ENCODE results near the gene SAMSN1. TPM values are rescaled to one million over a fixed set of nuclear protein-coding genes. Genes with fewer than 3 reads are reported as not detected.

SAMSN1 gene
- total RNA-seq, 1 donor from 2014 or later: 1.0 TPM

DNA sequence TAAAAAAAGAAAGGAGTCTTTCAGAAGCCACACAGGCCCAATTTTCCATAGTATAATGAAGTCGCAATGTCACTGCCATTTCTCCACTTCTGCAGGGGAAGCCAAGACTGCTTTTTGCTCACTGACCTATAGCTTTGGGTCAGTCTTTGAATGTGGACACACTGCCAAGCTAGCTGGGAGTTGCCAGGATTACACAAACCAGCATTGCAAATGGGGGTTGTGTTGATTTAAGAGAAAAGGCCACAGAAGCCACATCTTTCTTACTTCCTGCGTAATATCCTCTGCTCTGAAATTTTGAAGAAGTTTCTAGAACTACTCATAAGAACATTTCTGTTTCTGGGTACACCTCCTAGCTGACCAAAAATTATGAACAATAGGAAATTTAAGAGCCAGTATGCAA, 45.8 kb upstream of the SAMSN1 start:
- no peak overlapping the region for H3K27ac ChIP-seq (replicated peaks)
- TF ChIP-seq, protein P1, sequence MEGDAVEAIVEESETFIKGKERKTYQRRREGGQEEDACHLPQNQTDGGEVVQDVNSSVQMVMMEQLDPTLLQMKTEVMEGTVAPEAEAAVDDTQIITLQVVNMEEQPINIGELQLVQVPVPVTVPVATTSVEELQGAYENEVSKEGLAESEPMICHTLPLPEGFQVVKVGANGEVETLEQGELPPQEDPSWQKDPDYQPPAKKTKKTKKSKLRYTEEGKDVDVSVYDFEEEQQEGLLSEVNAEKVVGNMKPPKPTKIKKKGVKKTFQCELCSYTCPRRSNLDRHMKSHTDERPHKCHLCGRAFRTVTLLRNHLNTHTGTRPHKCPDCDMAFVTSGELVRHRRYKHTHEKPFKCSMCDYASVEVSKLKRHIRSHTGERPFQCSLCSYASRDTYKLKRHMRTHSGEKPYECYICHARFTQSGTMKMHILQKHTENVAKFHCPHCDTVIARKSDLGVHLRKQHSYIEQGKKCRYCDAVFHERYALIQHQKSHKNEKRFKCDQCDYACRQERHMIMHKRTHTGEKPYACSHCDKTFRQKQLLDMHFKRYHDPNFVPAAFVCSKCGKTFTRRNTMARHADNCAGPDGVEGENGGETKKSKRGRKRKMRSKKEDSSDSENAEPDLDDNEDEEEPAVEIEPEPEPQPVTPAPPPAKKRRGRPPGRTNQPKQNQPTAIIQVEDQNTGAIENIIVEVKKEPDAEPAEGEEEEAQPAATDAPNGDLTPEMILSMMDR (IDR thresholded peaks at IDR 0.05; ENCODE audit: borderline replicate concordance): no peak
- H3K36me3 ChIP-seq: no peaks in the 10 kb centered on the region
- no peak for DNase-seq
- H3K4me1 ChIP-seq: no peaks in the 10 kb centered on the region
- H3K27me3 ChIP-seq (ENCODE audit: low read depth): no peaks in the 10 kb centered on the region
- intact Hi-C loops (cut with micrococcal nuclease): no loop called here
- no peak overlapping the region for H3K4me3 ChIP-seq
- H3K9me3 ChIP-seq (replicated peaks): peaks cover 18% of the 10 kb centered on the region

DNA sequence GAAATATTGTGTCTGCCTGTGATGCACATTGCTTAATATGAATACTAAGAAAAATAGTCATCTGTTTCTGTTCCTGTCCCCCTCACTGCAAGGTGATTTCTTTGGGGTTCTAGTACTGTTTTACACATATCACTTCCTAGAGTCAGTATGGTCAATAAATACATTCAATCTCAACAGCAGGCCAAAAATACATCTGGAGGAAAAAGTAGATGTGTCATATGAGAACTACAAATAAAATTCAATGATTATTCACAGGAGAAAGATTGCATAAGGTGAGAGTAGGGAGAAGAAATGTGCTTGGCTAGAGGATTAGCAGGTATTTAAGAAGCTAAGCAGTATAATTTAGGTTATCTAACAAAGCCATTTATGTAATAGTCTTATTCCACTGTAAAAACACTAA, 45.3 kb upstream of the SAMSN1 start:
- Histone ChIP-seq H3K4me1 (no peaks in the 10 kb centered on the region), H3K27me3 (ENCODE audit: low read depth) (no peaks in the 10 kb centered on the region), H3K27ac (replicated peaks) (no peak overlapping the region), H3K9me3 (replicated peaks) (peaks cover 13% of the 10 kb centered on the region), H3K4me3 (no peak overlapping the region), H3K36me3 (no peaks in the 10 kb centered on the region)
- DNase-seq: no peak
- intact Hi-C loops (cut with micrococcal nuclease): no loop called here
- TF ChIP-seq, protein P1 (IDR thresholded peaks at IDR 0.05; ENCODE audit: borderline replicate concordance): no peak

DNA sequence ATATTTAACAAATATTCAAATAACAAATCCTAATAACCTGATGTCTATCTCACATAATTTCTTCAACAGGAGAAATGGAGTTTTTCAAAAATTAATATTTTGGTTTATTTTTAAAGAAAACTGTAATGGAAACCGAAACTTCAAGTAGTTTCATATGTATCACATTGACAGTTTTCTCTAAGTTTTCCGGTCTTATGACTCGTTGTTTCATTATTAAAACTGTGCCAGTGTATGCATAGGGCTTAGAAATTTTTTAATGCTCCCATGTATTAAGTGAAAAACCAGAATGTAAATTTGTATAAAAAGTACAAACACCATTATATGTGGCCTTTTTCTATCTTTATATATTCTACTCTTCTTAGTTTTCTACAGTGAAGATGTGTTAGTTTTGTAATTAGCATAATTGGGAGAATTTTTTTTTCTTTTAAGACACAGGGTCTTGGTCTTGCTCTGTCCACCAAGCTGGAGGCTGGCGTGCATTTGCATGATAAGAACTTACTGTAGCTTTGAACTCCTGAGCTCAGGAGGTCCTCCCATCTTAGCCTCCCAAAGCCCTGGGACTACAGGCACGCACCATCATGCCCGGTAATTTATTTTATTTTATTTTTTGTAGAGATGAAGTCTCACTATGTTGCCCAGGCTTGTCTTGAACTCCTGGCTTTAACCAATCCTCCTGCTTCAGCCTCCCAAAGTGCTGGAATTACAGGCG, 43.9 kb upstream of the SAMSN1 start:
- H3K4me3 ChIP-seq: no peak overlapping the region
- no peaks in the 10 kb centered on the region for H3K36me3 ChIP-seq
- no peaks in the 10 kb centered on the region for H3K27me3 ChIP-seq (ENCODE audit: low read depth)
- no peaks in the 10 kb centered on the region for H3K4me1 ChIP-seq
- H3K27ac ChIP-seq (replicated peaks): no peak overlapping the region
- intact Hi-C loops (cut with micrococcal nuclease): no loop called here
- TF ChIP-seq, protein P1 (IDR thresholded peaks at IDR 0.05; ENCODE audit: borderline replicate concordance): no peak
- H3K9me3 ChIP-seq (replicated peaks): peaks cover 5% of the 10 kb centered on the region
- no peak for DNase-seq

DNA sequence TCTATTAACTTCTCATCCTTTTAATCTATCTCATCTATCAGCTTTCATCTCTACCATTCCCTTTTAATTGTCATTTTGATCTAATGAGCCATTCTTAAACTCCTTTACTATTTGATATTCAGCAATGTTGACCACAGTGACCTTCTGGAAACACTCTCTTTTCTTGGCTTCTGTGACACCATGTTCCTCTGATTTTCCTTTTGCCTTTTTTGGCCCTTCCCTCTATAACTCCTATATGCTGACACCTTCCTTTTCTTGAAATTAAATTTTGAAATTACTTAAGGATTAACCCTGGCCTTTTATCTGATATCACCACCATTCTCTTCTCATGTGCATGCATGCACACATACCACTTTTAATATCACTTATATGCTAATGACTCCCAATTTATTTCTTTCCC, 41.2 kb upstream of the SAMSN1 start:
- Histone ChIP-seq H3K27me3 (ENCODE audit: low read depth) (no peaks in the 10 kb centered on the region), H3K4me1 (no peaks in the 10 kb centered on the region), H3K36me3 (no peaks in the 10 kb centered on the region), H3K9me3 (replicated peaks) (no peaks in the 10 kb centered on the region), H3K4me3 (no peak overlapping the region), H3K27ac (replicated peaks) (no peak overlapping the region)
- TF ChIP-seq, protein P1 (IDR thresholded peaks at IDR 0.05; ENCODE audit: borderline replicate concordance): no peak
- intact Hi-C loops (cut with micrococcal nuclease): no loop called here
- no peak for DNase-seq

DNA sequence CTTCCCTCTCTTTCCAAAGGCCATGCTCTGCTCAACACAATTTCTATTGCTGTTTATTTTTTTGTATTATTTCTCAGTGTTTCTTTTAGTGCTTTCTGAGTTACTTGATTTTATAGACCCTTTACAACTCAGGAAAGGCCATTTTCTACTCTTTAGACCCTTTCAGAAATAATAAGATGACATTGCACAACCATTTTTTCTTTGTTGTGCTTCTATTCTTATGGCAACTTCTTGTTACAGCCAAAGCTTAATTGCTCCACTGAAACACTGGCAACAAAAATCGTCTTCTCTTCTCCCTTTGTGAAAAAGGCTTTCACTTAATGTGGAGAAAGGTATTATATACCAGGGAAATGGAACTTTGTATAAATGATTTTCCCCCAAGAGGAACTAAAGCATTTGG, 39.0 kb upstream of the SAMSN1 start:
- Histone ChIP-seq H3K4me3 (no peak overlapping the region), H3K27ac (replicated peaks) (no peak overlapping the region), H3K4me1 (no peaks in the 10 kb centered on the region), H3K27me3 (ENCODE audit: low read depth) (no peaks in the 10 kb centered on the region), H3K36me3 (no peaks in the 10 kb centered on the region), H3K9me3 (replicated peaks) (no peaks in the 10 kb centered on the region)
- intact Hi-C loops (cut with micrococcal nuclease): no loop called here
- TF ChIP-seq, protein P1 (IDR thresholded peaks at IDR 0.05; ENCODE audit: borderline replicate concordance): no peak
- no peak for DNase-seq

Data from left ventricle myocardium inferior (tissue), 1 donor.